Measurements from ENCODE around the gene TATDN2.

The TATDN2 gene

DNA sequence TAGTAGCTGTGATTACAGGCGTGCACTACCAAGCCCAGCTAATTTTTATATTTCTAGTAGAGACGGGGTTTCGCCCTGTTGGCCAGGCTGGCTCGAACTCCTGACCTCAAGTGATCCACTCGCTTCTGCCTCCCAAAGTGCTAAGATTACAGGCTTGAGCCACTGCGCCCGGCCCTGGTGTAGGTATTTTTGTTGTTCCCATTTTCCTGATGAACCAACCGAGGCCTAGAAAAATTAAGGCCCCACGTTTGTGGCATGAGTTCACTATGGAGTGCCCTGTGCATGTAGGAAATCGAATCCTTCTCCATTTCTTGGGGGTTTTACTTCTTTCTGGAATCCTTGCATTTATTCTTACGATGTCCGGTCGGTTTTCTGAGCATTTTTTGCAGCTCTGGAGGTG is 14.3 kb upstream of the TATDN2 start:
- H3K9ac ChIP-seq (ENCODE audit: low read depth, low read length, poor library complexity, severe bottlenecking): no peak overlapping the region
- TF ChIP-seq EZH2phosphoT487 (IDR thresholded peaks at IDR 0.05; ENCODE audit: borderline replicate concordance): no peak
- TF ChIP-seq, protein P1, sequence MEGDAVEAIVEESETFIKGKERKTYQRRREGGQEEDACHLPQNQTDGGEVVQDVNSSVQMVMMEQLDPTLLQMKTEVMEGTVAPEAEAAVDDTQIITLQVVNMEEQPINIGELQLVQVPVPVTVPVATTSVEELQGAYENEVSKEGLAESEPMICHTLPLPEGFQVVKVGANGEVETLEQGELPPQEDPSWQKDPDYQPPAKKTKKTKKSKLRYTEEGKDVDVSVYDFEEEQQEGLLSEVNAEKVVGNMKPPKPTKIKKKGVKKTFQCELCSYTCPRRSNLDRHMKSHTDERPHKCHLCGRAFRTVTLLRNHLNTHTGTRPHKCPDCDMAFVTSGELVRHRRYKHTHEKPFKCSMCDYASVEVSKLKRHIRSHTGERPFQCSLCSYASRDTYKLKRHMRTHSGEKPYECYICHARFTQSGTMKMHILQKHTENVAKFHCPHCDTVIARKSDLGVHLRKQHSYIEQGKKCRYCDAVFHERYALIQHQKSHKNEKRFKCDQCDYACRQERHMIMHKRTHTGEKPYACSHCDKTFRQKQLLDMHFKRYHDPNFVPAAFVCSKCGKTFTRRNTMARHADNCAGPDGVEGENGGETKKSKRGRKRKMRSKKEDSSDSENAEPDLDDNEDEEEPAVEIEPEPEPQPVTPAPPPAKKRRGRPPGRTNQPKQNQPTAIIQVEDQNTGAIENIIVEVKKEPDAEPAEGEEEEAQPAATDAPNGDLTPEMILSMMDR (conservative IDR thresholded peaks at IDR 0.05; ENCODE audit: low read length): no peak
- no peak overlapping the region for H3K4me2 ChIP-seq (ENCODE audit: low read depth, low read length, poor library complexity, severe bottlenecking)
- H3K4me1 ChIP-seq (ENCODE audit: insufficient read depth, low read length, poor library complexity, severe bottlenecking): peaks cover 2% of the 10 kb centered on the region
- H3F3A ChIP-seq (ENCODE audit: low read depth): no peaks in the 10 kb centered on the region
- no peaks in the 10 kb centered on the region for H3K36me3 ChIP-seq (ENCODE audit: insufficient read depth, low read length)
- no peaks in the 10 kb centered on the region for H3K79me2 ChIP-seq (ENCODE audit: insufficient read depth, low read length)
- H2AFZ ChIP-seq (ENCODE audit: low read length): no peak overlapping the region
- no peaks in the 10 kb centered on the region for H3K27me3 ChIP-seq (ENCODE audit: insufficient read depth, low read length, poor library complexity, severe bottlenecking)
- no peaks in the 10 kb centered on the region for H3K9me3 ChIP-seq (ENCODE audit: insufficient read depth, low read depth, low read length)
- H4K20me1 ChIP-seq (ENCODE audit: insufficient read depth, low read length, poor library complexity, severe bottlenecking): no peaks in the 10 kb centered on the region
- H3K9me2 ChIP-seq (replicated peaks; ENCODE audit: low read depth, low read length): no peaks in the 10 kb centered on the region
- H3K4me3 ChIP-seq (ENCODE audit: low read length, poor library complexity, severe bottlenecking): no peak overlapping the region

- H3K79me2 ChIP-seq (ENCODE audit: insufficient read depth, low read length): no peaks in the 10 kb centered on the region
- no peak for TF ChIP-seq EZH2phosphoT487 (IDR thresholded peaks at IDR 0.05; ENCODE audit: borderline replicate concordance)
- TF ChIP-seq, protein P1 (conservative IDR thresholded peaks at IDR 0.05; ENCODE audit: low read length): no peak
- H3K36me3 ChIP-seq (ENCODE audit: insufficient read depth, low read length): no peaks in the 10 kb centered on the region
- no peak overlapping the region for H3K9ac ChIP-seq (ENCODE audit: low read depth, low read length, poor library complexity, severe bottlenecking)
- H3K4me1 ChIP-seq (ENCODE audit: insufficient read depth, low read length, poor library complexity, severe bottlenecking): no peaks in the 10 kb centered on the region
- H3K9me3 ChIP-seq (ENCODE audit: insufficient read depth, low read depth, low read length): no peaks in the 10 kb centered on the region
- H3K4me2 ChIP-seq (ENCODE audit: low read depth, low read length, poor library complexity, severe bottlenecking): no peak overlapping the region
- no peaks in the 10 kb centered on the region for H4K20me1 ChIP-seq (ENCODE audit: insufficient read depth, low read length, poor library complexity, severe bottlenecking)
- H3K27me3 ChIP-seq (ENCODE audit: insufficient read depth, low read length, poor library complexity, severe bottlenecking): no peaks in the 10 kb centered on the region
- no peak overlapping the region for H3K4me3 ChIP-seq (ENCODE audit: low read length, poor library complexity, severe bottlenecking)
- no peaks in the 10 kb centered on the region for H3F3A ChIP-seq (ENCODE audit: low read depth)
- H3K9me2 ChIP-seq (replicated peaks; ENCODE audit: low read depth, low read length): no peaks in the 10 kb centered on the region
- H2AFZ ChIP-seq (ENCODE audit: low read length): no peak overlapping the region
These were observed 13.6 kb upstream of the TATDN2 start for GRCh38 chr3:10234526-10235230.

- Histone ChIP-seq H2AFZ (ENCODE audit: low read length) (no peak overlapping the region), H3K4me2 (ENCODE audit: low read depth, low read length, poor library complexity, severe bottlenecking) (no peak overlapping the region), H3K4me1 (ENCODE audit: insufficient read depth, low read length, poor library complexity, severe bottlenecking) (no peaks in the 10 kb centered on the region), H3K36me3 (ENCODE audit: insufficient read depth, low read length) (no peaks in the 10 kb centered on the region), H4K20me1 (ENCODE audit: insufficient read depth, low read length, poor library complexity, severe bottlenecking) (no peaks in the 10 kb centered on the region), H3K79me2 (ENCODE audit: insufficient read depth, low read length) (no peaks in the 10 kb centered on the region), H3K4me3 (ENCODE audit: low read length, poor library complexity, severe bottlenecking) (no peak overlapping the region), H3K9me2 (replicated peaks; ENCODE audit: low read depth, low read length) (no peaks in the 10 kb centered on the region), H3K9ac (ENCODE audit: low read depth, low read length, poor library complexity, severe bottlenecking) (no peak overlapping the region), H3K27me3 (ENCODE audit: insufficient read depth, low read length, poor library complexity, severe bottlenecking) (no peaks in the 10 kb centered on the region), H3K9me3 (ENCODE audit: insufficient read depth, low read depth, low read length) (no peaks in the 10 kb centered on the region), H3F3A (ENCODE audit: low read depth) (no peaks in the 10 kb centered on the region)
- no peak for TF ChIP-seq EZH2phosphoT487 (IDR thresholded peaks at IDR 0.05; ENCODE audit: borderline replicate concordance)
These were observed 12.7 kb upstream of the TATDN2 start for GRCh38 chr3:10235551-10235950.

All from Loucy (cell line).